WERI-Rb-1 (cell line): ENCODE measurements around the gene PHKB.

Experiments
- DNase-seq: peaks from one replicate; pipeline ENCODE4 v3.0.0-alpha.2; 2020
- H3K27ac ChIP-seq: fragments of 250-450 bp; sonication (Bioruptor Pico); 2 replicates; pipeline ENCODE4 v1.5.1; 2020; ENCODE audit warnings: mild to moderate bottlenecking, moderate library complexity
- H3K27me3 ChIP-seq: fragments of 250-450 bp; sonication (Bioruptor Pico); 2 replicates; pipeline ENCODE4 v1.5.1; 2021; ENCODE audit warnings: mild to moderate bottlenecking, low read depth, moderate library complexity; ENCODE audit not compliant: insufficient read depth, severe bottlenecking
- H3K36me3 ChIP-seq: fragments of 250-450 bp; sonication (Bioruptor Pico); 2 replicates; pipeline ENCODE4 v1.5.1; 2020; ENCODE audit warnings: mild to moderate bottlenecking, moderate library complexity
- H3K4me3 ChIP-seq: 2 replicates; pipeline ENCODE4 v1.5.1; 2011; ENCODE audit warnings: low read depth, mild to moderate bottlenecking, control low read depth, low read length
- H3K9me3 ChIP-seq: fragments of 250-450 bp; sonication (Bioruptor Pico); 2 replicates; pipeline ENCODE4 v1.5.1; 2021; ENCODE audit warnings: mild to moderate bottlenecking, moderate library complexity; ENCODE audit not compliant: severe bottlenecking
- TF ChIP-seq, protein P1 (sequence below): IDR thresholded peaks from 2 replicates; pipeline ENCODE4 v1.5.1; 2011; ENCODE audit warnings: low read depth, mild to moderate bottlenecking, control low read depth, inconsistent platforms, low read length

PHKB gene

DNA sequence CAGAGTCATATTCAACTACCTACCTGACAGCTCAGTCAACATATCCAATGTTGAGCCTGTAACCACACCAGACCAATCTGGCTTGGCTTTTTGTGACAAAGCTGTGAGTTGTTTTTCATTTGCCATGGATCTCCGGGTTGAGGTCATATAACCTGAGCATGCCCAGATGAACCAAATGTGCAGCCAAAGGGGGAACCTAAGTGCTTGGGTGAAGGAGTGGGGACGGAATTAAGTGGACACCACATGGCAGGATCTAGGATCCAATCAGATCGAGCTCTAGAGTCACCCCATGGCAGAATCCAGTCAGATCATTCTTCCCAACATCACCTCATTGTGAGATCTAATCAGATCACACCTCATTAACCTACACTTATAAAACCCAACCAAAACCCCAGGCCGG is 258.6 kb downstream of the PHKB start:
- H3K9me3 ChIP-seq, result no peaks in the 10 kb centered on the region
- H3K4me3 ChIP-seq, result no peak overlapping the region
- H3K36me3 ChIP-seq, result no peaks in the 10 kb centered on the region
- no peaks in the 10 kb centered on the region for H3K27me3 ChIP-seq
- no peak for DNase-seq
- TF ChIP-seq, protein P1, sequence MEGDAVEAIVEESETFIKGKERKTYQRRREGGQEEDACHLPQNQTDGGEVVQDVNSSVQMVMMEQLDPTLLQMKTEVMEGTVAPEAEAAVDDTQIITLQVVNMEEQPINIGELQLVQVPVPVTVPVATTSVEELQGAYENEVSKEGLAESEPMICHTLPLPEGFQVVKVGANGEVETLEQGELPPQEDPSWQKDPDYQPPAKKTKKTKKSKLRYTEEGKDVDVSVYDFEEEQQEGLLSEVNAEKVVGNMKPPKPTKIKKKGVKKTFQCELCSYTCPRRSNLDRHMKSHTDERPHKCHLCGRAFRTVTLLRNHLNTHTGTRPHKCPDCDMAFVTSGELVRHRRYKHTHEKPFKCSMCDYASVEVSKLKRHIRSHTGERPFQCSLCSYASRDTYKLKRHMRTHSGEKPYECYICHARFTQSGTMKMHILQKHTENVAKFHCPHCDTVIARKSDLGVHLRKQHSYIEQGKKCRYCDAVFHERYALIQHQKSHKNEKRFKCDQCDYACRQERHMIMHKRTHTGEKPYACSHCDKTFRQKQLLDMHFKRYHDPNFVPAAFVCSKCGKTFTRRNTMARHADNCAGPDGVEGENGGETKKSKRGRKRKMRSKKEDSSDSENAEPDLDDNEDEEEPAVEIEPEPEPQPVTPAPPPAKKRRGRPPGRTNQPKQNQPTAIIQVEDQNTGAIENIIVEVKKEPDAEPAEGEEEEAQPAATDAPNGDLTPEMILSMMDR, result no peak
- H3K27ac ChIP-seq, result no peak overlapping the region

DNA sequence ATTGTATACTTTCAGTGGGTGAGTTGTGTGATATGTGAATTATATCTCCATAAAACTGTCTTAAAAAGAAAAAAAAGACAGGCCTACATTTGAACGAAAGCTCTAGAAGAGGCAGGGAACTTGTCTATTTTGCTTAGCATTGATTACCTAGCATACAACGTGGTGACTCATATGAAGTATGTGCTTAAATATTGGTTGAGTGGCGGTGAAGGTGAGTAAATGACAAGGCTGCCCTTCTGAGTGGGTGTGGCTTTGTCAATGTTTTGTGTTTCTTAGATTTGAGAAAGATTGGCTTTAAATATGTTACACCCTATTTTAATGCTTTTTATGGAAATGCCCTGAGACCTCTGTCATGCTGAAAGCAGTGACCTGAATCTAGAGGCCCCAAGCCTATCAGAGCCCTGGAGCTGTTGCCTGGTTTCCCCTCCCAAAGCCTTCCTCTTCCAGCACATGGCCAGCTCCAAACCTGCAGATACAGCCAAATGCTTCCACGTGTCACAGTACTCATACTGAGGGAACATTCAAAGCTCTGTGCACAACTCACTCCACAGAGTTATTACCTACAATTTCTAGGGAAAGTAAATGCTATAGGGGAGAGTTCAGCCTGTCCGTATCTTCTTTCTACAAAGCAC is 260.0 kb downstream of the PHKB start:
- TF ChIP-seq, protein P1, result no peak
- H3K9me3 ChIP-seq, result no peaks in the 10 kb centered on the region
- H3K36me3 ChIP-seq, result no peaks in the 10 kb centered on the region
- no peaks in the 10 kb centered on the region for H3K27me3 ChIP-seq
- H3K27ac ChIP-seq, result no peak overlapping the region
- no peak overlapping the region for H3K4me3 ChIP-seq
- DNase-seq, result no peak

DNA sequence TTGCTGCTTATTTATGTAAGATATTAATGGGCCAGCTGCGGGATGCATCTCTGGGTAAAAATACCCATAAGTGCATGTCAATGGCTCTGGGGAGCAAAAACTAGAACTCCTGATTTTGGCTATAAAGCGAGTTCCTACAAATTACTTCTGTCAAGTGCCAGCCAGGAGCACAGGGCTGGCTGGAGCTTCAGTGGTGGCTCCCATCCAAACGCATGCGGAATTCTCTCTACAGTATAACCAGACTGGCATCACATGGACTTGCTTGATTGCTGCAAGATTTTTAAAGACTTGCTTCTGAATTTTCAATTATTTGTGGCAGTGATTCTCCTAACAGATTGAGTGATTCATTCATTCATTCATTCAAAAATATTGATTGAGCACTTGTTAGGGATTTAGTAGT is 260.9 kb downstream of the PHKB start:
- Histone ChIP-seq H3K27me3 (no peaks in the 10 kb centered on the region), H3K4me3 (no peak overlapping the region), H3K36me3 (no peaks in the 10 kb centered on the region), H3K27ac (no peak overlapping the region), H3K9me3 (no peaks in the 10 kb centered on the region)
- TF ChIP-seq, protein P1, result no peak
- DNase-seq, result no peak

DNA sequence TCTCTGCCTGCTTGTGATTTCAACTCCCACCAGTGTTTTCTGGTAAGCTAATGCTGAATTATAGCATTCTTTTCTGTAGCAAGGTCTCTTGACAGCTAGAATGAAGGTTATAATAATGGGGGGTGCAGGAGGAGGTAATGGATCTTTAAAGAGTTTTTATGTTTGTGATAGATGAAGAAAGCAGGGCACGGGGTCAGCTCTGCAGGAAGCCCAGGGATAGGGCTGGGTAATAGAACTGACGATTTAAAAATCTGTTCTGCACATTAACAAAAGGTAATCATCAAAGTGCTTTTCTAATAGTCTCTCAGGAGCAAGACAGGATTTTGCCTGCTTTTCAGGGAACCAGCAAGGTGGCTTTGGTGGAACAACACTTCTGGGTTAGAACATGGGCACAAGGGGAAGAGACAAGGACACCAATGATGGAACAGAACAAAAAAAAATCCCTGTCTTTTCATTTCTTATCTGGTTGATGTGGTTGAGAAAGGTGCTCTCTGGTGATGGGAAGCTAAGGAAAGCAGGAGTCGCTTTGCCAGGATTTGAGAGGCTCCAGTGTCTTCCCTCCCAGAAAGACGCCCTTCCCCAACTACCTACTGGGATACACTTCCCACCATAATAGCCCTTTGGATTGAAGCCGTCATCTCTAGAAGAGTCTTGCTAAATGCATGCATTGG is 263.1 kb downstream of the PHKB start:
- no peaks in the 10 kb centered on the region for H3K27me3 ChIP-seq
- H3K27ac ChIP-seq, result no peak overlapping the region
- H3K36me3 ChIP-seq, result no peaks in the 10 kb centered on the region
- TF ChIP-seq, protein P1, result no peak
- H3K9me3 ChIP-seq, result no peaks in the 10 kb centered on the region
- no peak for DNase-seq
- no peak overlapping the region for H3K4me3 ChIP-seq

DNA sequence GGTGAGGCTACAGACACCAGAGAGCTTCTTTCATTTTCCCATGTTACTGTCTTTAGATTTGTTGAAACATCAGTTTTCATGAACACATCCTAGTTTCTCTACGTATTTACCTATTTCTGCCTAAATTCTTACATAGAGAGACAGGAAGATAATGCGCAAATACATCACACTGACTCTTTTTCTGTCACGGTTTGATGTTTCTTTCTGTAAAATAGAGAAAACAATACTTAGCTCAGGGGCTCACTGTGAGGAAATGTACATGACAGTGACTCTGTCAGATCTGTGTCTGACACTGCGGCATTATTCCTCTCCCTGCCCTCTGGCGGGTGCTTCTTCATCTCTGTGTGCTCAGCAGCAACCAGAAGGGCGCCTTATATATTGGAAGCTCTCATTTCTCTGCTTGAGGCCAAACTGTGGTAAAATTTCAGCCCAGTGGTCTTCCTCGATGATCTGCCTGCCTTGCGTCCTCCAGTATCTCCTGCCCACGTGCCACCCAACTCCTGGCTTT is 264.1 kb downstream of the PHKB start:
- no peak overlapping the region for H3K27ac ChIP-seq
- TF ChIP-seq, protein P1, result no peak
- no peak for DNase-seq
- H3K36me3 ChIP-seq, result no peaks in the 10 kb centered on the region
- H3K9me3 ChIP-seq, result no peaks in the 10 kb centered on the region
- no peak overlapping the region for H3K4me3 ChIP-seq
- H3K27me3 ChIP-seq, result no peaks in the 10 kb centered on the region
